ENCODE data around the gene ARPC4. TPM values are rescaled to one million over a fixed set of nuclear protein-coding genes. Genes with fewer than 3 reads are reported as not detected.

The ARPC4 gene
- total and polyA plus RNA-seq, 2 donors (not counting 1 experiment from before 2014, with no cell fraction given), result 174 to 307 TPM

DNA sequence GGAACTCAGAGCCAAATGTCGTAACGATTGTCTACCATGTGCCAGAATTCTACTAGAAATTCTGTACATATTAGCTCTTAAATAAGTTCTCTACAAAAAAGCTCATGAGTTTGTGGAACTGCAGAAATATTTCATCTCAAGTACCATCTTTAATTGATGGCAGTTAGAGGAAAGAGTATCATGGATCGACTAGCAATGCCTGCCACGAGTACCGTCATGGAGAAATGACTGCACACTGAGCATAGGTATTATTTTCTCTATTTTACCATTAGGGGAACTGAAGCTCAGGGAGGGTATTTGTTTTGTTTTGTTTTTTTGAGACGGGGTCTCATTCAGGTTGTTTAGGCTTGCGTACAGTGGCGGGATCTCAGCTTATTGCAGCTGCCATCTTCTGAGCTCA is 48.1 kb downstream of the ARPC4 start:
- H3K9ac ChIP-seq (ENCODE audit: insufficient read depth, low read length), result no peak overlapping the region
- no peak overlapping the region for H3K4me2 ChIP-seq (ENCODE audit: extremely low read depth, insufficient read depth, low read length)
- no peak for DNase-seq (ENCODE audit: low read depth in 2 of 2)
- H3K4me3 ChIP-seq (replicated peaks in 1 of 4; ENCODE audit: control extremely low read depth in 1 of 4, insufficient read depth in 1 of 4, low read depth in 3 of 4, low read length in 4 of 4), result no peak overlapping the region
- H3K27ac ChIP-seq (ENCODE audit: insufficient read depth, low read length), result no peak overlapping the region
- peaks cover 6% of the 10 kb centered on the region for H3K36me3 ChIP-seq (ENCODE audit: control insufficient read depth, insufficient read depth, low read length)
- H4K20me1 ChIP-seq (ENCODE audit: control insufficient read depth, extremely low read depth, insufficient read depth, low read length), result no peaks in the 10 kb centered on the region
- H2AFZ ChIP-seq (ENCODE audit: low read length), result no peak overlapping the region
- H3K79me2 ChIP-seq (ENCODE audit: control insufficient read depth, insufficient read depth, low read length), result no peaks in the 10 kb centered on the region
- no peaks in the 10 kb centered on the region for H3K9me3 ChIP-seq (ENCODE audit: control insufficient read depth, insufficient read depth, low read depth, low read length)
- no peaks in the 10 kb centered on the region for H3K27me3 ChIP-seq (ENCODE audit: control insufficient read depth, insufficient read depth, low read length)
- H3K4me1 ChIP-seq (ENCODE audit: control insufficient read depth, extremely low read depth, insufficient read depth, low read length), result peaks cover 4% of the 10 kb centered on the region
- TF ChIP-seq EZH2 (IDR thresholded peaks at IDR 0.05; ENCODE audit: low read length, missing control alignments), result no peak
- TF ChIP-seq, protein P1, sequence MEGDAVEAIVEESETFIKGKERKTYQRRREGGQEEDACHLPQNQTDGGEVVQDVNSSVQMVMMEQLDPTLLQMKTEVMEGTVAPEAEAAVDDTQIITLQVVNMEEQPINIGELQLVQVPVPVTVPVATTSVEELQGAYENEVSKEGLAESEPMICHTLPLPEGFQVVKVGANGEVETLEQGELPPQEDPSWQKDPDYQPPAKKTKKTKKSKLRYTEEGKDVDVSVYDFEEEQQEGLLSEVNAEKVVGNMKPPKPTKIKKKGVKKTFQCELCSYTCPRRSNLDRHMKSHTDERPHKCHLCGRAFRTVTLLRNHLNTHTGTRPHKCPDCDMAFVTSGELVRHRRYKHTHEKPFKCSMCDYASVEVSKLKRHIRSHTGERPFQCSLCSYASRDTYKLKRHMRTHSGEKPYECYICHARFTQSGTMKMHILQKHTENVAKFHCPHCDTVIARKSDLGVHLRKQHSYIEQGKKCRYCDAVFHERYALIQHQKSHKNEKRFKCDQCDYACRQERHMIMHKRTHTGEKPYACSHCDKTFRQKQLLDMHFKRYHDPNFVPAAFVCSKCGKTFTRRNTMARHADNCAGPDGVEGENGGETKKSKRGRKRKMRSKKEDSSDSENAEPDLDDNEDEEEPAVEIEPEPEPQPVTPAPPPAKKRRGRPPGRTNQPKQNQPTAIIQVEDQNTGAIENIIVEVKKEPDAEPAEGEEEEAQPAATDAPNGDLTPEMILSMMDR (conservative IDR thresholded peaks at IDR 0.05 in 1 of 2, IDR thresholded peaks at IDR 0.05 in 1 of 2; ENCODE audit: low read depth in 1 of 2, low read length in 2 of 2), result no peak

DNA sequence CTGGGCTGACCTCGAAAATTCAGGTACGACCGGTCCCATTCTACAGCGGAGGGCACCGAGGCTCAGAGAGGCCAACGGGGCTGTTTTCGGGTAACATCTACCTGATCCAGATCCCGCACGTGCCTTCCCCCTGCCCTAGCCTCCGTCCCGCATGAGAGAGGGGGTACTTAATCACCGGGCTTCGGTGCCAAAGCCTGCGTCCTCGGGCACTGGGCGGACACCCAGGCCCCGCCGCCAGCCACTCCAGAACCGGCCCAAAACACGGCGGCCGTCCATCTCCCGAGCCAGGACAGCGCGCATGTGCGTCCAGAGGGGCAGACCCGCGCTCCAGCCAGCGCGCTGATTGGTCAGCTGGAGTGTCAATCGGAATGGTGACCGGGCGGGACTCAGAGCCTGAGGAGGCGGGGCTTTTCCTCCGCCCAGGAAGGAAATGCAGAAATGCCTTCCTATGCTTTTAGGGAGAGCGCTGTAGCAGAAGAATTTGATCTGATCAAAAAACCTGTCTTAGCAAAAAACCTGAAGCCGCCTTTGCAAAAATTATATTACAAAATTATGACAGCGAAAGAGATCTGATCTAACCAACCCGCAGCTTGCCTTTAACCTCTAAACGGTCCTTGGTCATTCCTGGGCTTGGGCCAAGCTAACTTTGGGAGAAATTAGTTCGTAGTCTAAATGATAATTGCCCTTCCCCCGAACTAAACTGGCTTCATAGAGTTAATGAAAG is 51.0 kb downstream of the ARPC4 start, which contains the start of gene RPUSD3:
TSS of gene RPUSD3 (minus strand) at position 294 of the 724 bp plus-strand sequence. CDS start at position 276, 18 bp downstream.
- peak within 1 kb of the TSS; percentile 79 for H3K27ac ChIP-seq (ENCODE audit: insufficient read depth, low read length)
- DNase-seq (ENCODE audit: low read depth in 2 of 2), result peak; percentile 93 to 96

DNA sequence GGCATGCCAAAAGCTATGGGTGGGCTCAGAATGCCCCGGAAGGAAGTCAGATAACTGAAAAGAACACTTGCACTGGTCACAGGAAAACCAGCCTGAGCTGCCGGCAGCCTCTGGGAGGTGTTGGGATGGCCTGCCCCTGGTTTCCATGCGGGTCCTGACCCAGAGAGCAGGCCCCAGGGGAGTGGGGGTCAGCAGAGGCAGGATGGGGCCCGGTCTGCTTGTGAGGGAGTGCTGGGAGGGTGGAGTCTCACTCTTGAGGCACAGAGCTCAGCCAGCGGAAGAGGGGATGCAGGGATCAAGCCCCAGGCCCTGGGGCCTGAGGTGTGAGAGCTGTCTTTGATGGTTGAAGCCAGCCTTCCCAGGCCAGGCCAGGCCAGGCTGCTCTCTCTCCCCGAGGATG is 53.3 kb downstream of the ARPC4 start:
- Histone ChIP-seq H4K20me1 (ENCODE audit: control insufficient read depth, extremely low read depth, insufficient read depth, low read length) (no peaks in the 10 kb centered on the region), H3K27ac (ENCODE audit: insufficient read depth, low read length) (no peak overlapping the region), H3K79me2 (ENCODE audit: control insufficient read depth, insufficient read depth, low read length) (no peaks in the 10 kb centered on the region), H3K4me3 (replicated peaks in 1 of 4; ENCODE audit: control extremely low read depth in 1 of 4, insufficient read depth in 1 of 4, low read depth in 3 of 4, low read length in 4 of 4) (no peak overlapping the region), H3K9me3 (ENCODE audit: control insufficient read depth, insufficient read depth, low read depth, low read length) (no peaks in the 10 kb centered on the region), H2AFZ (ENCODE audit: low read length) (no peak overlapping the region), H3K9ac (ENCODE audit: insufficient read depth, low read length) (no peak overlapping the region), H3K4me1 (ENCODE audit: control insufficient read depth, extremely low read depth, insufficient read depth, low read length) (peaks cover 4% of the 10 kb centered on the region), H3K4me2 (ENCODE audit: extremely low read depth, insufficient read depth, low read length) (no peak overlapping the region), H3K36me3 (ENCODE audit: control insufficient read depth, insufficient read depth, low read length) (peaks cover 6% of the 10 kb centered on the region), H3K27me3 (ENCODE audit: control insufficient read depth, insufficient read depth, low read length) (no peaks in the 10 kb centered on the region)
- TF ChIP-seq EZH2 (IDR thresholded peaks at IDR 0.05; ENCODE audit: low read length, missing control alignments), result no peak
- TF ChIP-seq, protein P1 (conservative IDR thresholded peaks at IDR 0.05 in 1 of 2, IDR thresholded peaks at IDR 0.05 in 1 of 2; ENCODE audit: low read depth in 1 of 2, low read length in 2 of 2), result no peak
- DNase-seq (ENCODE audit: low read depth in 2 of 2), result no peak

More for the DNA sequence above, 51.0 kb downstream of the ARPC4 start, which contains the start of gene RPUSD3:
- Histone ChIP-seq H4K20me1 (ENCODE audit: control insufficient read depth, extremely low read depth, insufficient read depth, low read length) (no peaks in the 10 kb centered on the region), H3K4me2 (ENCODE audit: extremely low read depth, insufficient read depth, low read length) (peak within 1 kb of the TSS; percentile 95), H3K4me1 (ENCODE audit: control insufficient read depth, extremely low read depth, insufficient read depth, low read length) (peaks cover 4% of the 10 kb centered on the region), H3K27me3 (ENCODE audit: control insufficient read depth, insufficient read depth, low read length) (no peaks in the 10 kb centered on the region), H2AFZ (ENCODE audit: low read length) (peak within 1 kb of the TSS; percentile 99), H3K79me2 (ENCODE audit: control insufficient read depth, insufficient read depth, low read length) (no peaks in the 10 kb centered on the region), H3K4me3 (replicated peaks in 1 of 4; ENCODE audit: control extremely low read depth in 1 of 4, insufficient read depth in 1 of 4, low read depth in 3 of 4, low read length in 4 of 4) (peak within 1 kb of the TSS; percentile 71 to 96 (median 86)), H3K36me3 (ENCODE audit: control insufficient read depth, insufficient read depth, low read length) (peaks cover 6% of the 10 kb centered on the region), H3K9ac (ENCODE audit: insufficient read depth, low read length) (peak within 1 kb of the TSS; percentile 71), H3K9me3 (ENCODE audit: control insufficient read depth, insufficient read depth, low read depth, low read length) (no peaks in the 10 kb centered on the region)
- TF ChIP-seq EZH2 (IDR thresholded peaks at IDR 0.05; ENCODE audit: low read length, missing control alignments), result no peak
- TF ChIP-seq, protein P1 (conservative IDR thresholded peaks at IDR 0.05 in 1 of 2, IDR thresholded peaks at IDR 0.05 in 1 of 2; ENCODE audit: low read depth in 1 of 2, low read length in 2 of 2), result no peak

Data from fibroblast of lung (primary cell).